ENCODE measurements around the gene CD84.
"Not testable (repeated sequence)": the region's sequence is repeated elsewhere in the genome, so short reads cannot be mapped to it uniquely, and the experiment has no call there.

Gene CD84

DNA sequence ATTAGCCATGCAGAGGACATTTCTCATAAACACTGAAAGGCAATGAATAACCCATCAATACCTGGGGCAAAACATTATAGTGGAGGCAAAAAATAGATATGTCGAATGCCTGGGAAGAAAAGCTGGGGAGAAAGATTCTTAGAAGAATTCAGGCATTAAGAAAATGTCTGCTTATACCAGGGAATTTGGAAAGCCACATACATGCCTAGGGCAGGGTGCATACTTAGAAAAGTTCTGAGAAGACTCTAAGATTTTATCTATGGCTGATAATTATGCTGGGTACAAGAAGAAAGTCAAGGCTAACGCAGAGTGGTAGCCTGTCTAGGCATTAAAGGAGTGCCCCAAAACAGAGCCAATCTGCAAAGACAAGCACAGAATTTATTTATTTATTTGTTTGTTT lies 74.6 kb downstream of the CD84 start:
- no peak overlapping the region for H3K4me3 ChIP-seq (ENCODE audit: low read depth, low read length)
- TF ChIP-seq MYC (IDR thresholded peaks at IDR 0.05; ENCODE audit: low read depth, low read length) (no peak), POLR2A (IDR thresholded peaks at IDR 0.05; ENCODE audit: extremely low read depth, insufficient read length) (no peak)
- TF ChIP-seq, protein P1, sequence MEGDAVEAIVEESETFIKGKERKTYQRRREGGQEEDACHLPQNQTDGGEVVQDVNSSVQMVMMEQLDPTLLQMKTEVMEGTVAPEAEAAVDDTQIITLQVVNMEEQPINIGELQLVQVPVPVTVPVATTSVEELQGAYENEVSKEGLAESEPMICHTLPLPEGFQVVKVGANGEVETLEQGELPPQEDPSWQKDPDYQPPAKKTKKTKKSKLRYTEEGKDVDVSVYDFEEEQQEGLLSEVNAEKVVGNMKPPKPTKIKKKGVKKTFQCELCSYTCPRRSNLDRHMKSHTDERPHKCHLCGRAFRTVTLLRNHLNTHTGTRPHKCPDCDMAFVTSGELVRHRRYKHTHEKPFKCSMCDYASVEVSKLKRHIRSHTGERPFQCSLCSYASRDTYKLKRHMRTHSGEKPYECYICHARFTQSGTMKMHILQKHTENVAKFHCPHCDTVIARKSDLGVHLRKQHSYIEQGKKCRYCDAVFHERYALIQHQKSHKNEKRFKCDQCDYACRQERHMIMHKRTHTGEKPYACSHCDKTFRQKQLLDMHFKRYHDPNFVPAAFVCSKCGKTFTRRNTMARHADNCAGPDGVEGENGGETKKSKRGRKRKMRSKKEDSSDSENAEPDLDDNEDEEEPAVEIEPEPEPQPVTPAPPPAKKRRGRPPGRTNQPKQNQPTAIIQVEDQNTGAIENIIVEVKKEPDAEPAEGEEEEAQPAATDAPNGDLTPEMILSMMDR (IDR thresholded peaks at IDR 0.05; ENCODE audit: low read depth, low read length), result no peak
- TF ChIP-seq, protein P2, sequence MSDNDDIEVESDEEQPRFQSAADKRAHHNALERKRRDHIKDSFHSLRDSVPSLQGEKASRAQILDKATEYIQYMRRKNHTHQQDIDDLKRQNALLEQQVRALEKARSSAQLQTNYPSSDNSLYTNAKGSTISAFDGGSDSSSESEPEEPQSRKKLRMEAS (IDR thresholded peaks at IDR 0.05; ENCODE audit: low read depth, low read length), result no peak
- no peak for DNase-seq (ENCODE audit: low read depth)

DNA sequence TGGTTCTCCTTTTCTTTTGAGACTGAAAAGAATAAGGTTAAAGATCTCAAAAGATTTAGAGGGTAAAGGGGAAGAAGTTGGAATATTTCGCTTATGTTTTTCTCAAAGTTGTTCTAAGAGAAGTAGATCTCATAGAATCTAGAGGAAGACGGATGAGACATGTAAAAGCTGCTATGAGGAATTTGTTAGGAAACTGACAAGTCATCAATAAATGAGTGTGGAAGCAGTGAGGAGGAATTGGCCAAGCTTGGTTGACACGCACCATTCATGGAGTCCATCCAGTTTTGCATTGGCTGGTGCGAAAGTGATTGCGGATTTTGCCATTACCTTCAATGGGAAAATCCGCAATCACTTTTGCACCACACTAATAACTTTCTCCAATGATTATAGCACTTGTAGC lies 76.2 kb downstream of the CD84 start:
- TF ChIP-seq, protein P2 (IDR thresholded peaks at IDR 0.05; ENCODE audit: low read depth, low read length), result no peak
- TF ChIP-seq, protein P1 (IDR thresholded peaks at IDR 0.05; ENCODE audit: low read depth, low read length), result no peak
- no peak for TF ChIP-seq MYC (IDR thresholded peaks at IDR 0.05; ENCODE audit: low read depth, low read length)
- no peak for TF ChIP-seq POLR2A (IDR thresholded peaks at IDR 0.05; ENCODE audit: extremely low read depth, insufficient read length)
- DNase-seq (ENCODE audit: low read depth), result no peak
- no peak overlapping the region for H3K4me3 ChIP-seq (ENCODE audit: low read depth, low read length)

DNA sequence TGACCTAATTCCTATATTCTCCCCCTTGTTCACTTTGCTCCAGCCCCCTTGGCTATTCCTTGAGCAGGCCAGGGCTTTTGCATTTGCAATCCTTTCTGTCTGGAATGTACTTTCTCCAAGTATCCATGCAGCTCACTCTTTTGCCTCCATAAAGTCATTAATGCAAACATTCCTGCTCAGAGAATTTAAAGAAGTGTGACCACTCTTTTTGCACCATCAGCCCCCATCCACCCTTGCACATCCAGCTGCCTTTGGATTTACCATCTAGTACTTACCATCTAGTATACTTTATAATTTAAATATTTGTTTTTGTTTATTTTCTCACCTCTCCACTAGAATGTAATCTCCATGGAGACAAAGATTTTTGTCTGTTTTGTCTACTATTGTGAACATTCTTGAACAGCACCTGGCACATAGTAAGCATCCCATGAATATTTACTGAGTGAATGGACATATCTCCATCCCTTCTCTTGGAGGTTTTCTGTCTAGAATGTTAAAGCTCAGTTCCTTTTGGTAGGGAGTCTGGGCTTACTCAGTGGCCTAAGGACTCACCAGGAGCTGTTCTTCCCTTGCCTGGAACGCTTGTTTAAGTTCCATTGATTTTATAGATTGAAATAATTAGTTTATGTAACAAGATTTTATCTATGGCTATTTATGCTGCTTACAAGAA lies 78.8 kb downstream of the CD84 start:
- no peak overlapping the region for H3K4me3 ChIP-seq (ENCODE audit: low read depth, low read length)
- TF ChIP-seq POLR2A (IDR thresholded peaks at IDR 0.05; ENCODE audit: extremely low read depth, insufficient read length) (no peak), MYC (IDR thresholded peaks at IDR 0.05; ENCODE audit: low read depth, low read length) (no peak)
- TF ChIP-seq, protein P1 (IDR thresholded peaks at IDR 0.05; ENCODE audit: low read depth, low read length), result no peak
- TF ChIP-seq, protein P2 (IDR thresholded peaks at IDR 0.05; ENCODE audit: low read depth, low read length), result no peak
- DNase-seq (ENCODE audit: low read depth), result no peak

DNA sequence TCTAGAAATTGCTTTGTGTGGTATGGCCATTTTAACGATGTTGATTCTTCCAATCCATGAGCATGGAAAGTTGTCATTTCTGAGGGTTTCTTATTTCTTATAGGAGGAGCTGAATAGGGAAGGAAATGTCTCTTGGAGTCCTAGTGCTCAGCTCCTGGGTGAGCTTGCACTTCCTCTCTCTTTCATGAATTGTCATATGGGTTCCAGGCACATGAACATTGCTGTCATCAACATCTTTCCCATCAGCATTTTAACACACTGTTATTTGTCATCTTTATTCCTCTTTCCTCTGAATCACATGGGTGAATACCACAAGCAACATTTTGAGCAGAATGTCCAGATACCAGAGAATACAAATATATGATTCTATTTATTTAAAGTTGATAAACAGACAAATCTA lies 79.7 kb downstream of the CD84 start:
- TF ChIP-seq, protein P2 (IDR thresholded peaks at IDR 0.05; ENCODE audit: low read depth, low read length), result no peak
- no peak for TF ChIP-seq MYC (IDR thresholded peaks at IDR 0.05; ENCODE audit: low read depth, low read length)
- no peak for TF ChIP-seq POLR2A (IDR thresholded peaks at IDR 0.05; ENCODE audit: extremely low read depth, insufficient read length)
- TF ChIP-seq, protein P1 (IDR thresholded peaks at IDR 0.05; ENCODE audit: low read depth, low read length), result no peak
- H3K4me3 ChIP-seq (ENCODE audit: low read depth, low read length), result no peak overlapping the region
- no peak for DNase-seq (ENCODE audit: low read depth)

DNA sequence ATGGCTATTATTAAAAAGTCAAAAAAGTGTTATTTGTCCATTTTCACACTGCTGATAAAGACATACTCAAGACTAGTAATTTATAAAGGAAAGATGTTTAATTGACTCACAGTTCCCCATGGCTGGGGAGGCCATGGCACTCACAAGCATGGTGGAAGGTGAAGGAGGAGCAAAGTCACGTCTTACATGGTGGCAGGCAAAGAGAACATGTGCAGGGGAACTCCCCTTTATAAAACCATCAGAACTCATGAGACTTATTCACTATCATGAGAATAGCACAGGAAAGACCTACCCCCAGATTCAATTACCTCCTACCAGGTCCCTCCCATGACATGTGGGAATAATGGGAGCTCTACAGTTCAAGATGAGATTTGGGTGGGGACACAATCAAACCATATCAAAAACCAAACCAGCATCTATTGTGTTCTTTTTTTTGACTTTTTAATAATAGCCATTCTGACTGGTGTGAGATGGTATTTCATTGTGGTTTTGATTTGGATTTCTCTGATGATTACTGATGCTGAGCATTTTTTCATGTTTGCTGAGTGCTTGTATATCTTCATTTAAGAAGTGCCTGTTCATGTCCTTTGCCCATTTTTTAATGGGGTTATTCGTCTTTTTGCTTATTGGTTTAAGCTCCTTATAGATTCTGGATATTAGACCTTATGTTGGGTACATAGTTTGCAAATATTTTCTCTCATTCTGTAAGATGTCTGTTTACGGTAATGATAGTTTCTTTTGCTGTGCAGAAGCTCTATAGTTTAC lies 80.8 kb downstream of the CD84 start:
- H3K4me3 ChIP-seq (ENCODE audit: low read depth, low read length); DNase-seq (ENCODE audit: low read depth): not testable (repeated sequence)

DNA sequence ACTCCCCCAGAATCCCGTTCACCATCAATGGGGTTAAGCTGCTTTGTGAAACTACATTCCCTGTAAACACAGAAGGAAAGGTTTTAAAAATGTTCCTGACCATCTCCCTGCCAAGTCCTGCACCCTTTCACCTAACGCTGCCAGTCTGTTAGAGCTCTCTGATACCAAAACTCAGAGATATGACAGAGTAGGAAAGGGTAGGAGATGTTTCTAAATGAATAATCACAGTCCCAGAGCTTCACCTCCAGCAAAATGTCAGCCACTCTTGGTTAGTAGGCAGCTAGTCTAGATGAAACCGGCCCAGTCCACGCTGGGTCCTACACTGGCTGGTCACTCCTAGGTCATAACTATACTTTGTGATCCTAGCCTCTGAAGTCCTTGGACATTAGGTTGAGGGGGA lies 83.0 kb downstream of the CD84 start:
- TF ChIP-seq, protein P1 (IDR thresholded peaks at IDR 0.05; ENCODE audit: low read depth, low read length), result no peak
- TF ChIP-seq, protein P2 (IDR thresholded peaks at IDR 0.05; ENCODE audit: low read depth, low read length), result no peak
- TF ChIP-seq POLR2A (IDR thresholded peaks at IDR 0.05; ENCODE audit: extremely low read depth, insufficient read length) (no peak), MYC (IDR thresholded peaks at IDR 0.05; ENCODE audit: low read depth, low read length) (no peak)
- no peak for DNase-seq (ENCODE audit: low read depth)
- H3K4me3 ChIP-seq (ENCODE audit: low read depth, low read length), result no peak overlapping the region
